ENCODE data around the gene APBB1IP.
A peak's percentile ranks its signal among the peaks of the same experiment; 100 is the strongest.

Gene APBB1IP

GRCh38 chr10:26455567-26456315 lies 17.6 kb downstream of the APBB1IP start:
- no peaks in the 10 kb centered on the region for H3K27me3 ChIP-seq (ENCODE audit: control insufficient read depth, low read length)
- H3K9me2 ChIP-seq (replicated peaks; ENCODE audit: control insufficient read depth, low read length) = no peaks in the 10 kb centered on the region
- peaks cover 31% of the 10 kb centered on the region for H3F3A ChIP-seq (ENCODE audit: control insufficient read depth, insufficient read depth)
- no peaks in the 10 kb centered on the region for H3K9me3 ChIP-seq (ENCODE audit: control insufficient read depth, insufficient read depth, low read length)
- peaks cover 73% of the 10 kb centered on the region for H3K36me3 ChIP-seq (ENCODE audit: control insufficient read depth, low read length)
- no peak for TF ChIP-seq CTCF (IDR thresholded peaks at IDR 0.05; ENCODE audit: low read depth, low read length, poor library complexity, severe bottlenecking)
- no peak for TF ChIP-seq EZH2phosphoT487 (IDR thresholded peaks at IDR 0.05; ENCODE audit: borderline replicate concordance, low read length)
- H3K79me2 ChIP-seq (ENCODE audit: control insufficient read depth, low read length) = peaks cover 97% of the 10 kb centered on the region
- H3K4me3 ChIP-seq (ENCODE audit: low read length) = peak overlapping the region; percentile 65
- H4K20me1 ChIP-seq (ENCODE audit: control insufficient read depth, insufficient read depth, low read depth, low read length) = no peaks in the 10 kb centered on the region
- H3K4me2 ChIP-seq (ENCODE audit: low read length) = peak overlapping the region; percentile 94
- peaks cover 85% of the 10 kb centered on the region for H3K4me1 ChIP-seq (ENCODE audit: control insufficient read depth, low read length)
- peak overlapping the region; percentile 98 for H3K27ac ChIP-seq (ENCODE audit: low read depth, low read length)

DNA sequence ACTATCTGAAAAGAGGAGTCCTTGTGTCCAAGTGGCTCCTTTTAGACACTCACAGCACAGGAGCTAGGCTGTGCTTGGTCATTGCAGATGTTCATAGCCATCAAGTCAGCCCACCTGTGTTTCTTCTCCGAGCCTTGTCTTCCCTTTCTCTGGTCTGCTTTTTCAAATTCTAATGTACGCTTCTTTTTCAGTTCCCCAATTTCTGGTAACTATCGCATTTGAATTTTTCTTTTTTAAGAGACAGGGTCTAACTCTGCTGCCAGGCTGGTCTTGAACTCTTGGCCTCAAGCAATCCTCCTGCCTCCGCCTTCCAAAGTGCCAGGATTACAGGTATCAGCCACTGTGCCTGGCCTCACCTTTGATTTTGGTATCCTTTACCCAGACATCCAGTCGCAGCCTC lies 18.9 kb downstream of the APBB1IP start:
- H4K20me1 ChIP-seq (ENCODE audit: control insufficient read depth, insufficient read depth, low read depth, low read length) = no peaks in the 10 kb centered on the region
- H3K27ac ChIP-seq (ENCODE audit: low read depth, low read length) = peak overlapping the region; percentile 98

DNA sequence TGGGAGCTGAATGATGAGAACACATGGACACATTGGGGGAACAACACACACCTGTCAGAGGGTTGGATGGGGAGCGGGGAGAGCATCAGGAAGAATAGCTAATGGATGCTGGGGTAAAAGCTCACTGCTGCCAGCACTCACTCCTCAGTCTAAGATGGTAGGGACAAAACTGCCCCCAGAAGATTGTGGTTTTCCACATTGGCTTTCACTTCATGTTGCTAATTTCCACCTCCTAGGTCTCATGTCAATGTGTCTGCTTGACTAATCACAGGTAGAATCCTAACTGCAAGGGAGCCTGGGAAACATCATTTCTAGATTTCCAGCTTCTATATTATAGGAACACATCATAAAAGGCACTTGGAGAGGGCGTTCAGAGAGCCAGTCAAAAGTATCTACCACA lies 22.6 kb downstream of the APBB1IP start:
- H3K4me2 ChIP-seq (ENCODE audit: low read length) = no peak overlapping the region
- H3K4me3 ChIP-seq (ENCODE audit: low read length) = no peak overlapping the region
- TF ChIP-seq CTCF (IDR thresholded peaks at IDR 0.05; ENCODE audit: low read depth, low read length, poor library complexity, severe bottlenecking) = no peak
- no peak for TF ChIP-seq EZH2phosphoT487 (IDR thresholded peaks at IDR 0.05; ENCODE audit: borderline replicate concordance, low read length)
- no peaks in the 10 kb centered on the region for H3K27me3 ChIP-seq (ENCODE audit: control insufficient read depth, low read length)
- no peaks in the 10 kb centered on the region for H3K9me3 ChIP-seq (ENCODE audit: control insufficient read depth, insufficient read depth, low read length)
- H3K36me3 ChIP-seq (ENCODE audit: control insufficient read depth, low read length) = peaks cover 79% of the 10 kb centered on the region
- H3K9me2 ChIP-seq (replicated peaks; ENCODE audit: control insufficient read depth, low read length) = no peaks in the 10 kb centered on the region
- peaks cover 88% of the 10 kb centered on the region for H3K4me1 ChIP-seq (ENCODE audit: control insufficient read depth, low read length)
- H4K20me1 ChIP-seq (ENCODE audit: control insufficient read depth, insufficient read depth, low read depth, low read length) = no peaks in the 10 kb centered on the region
- H3K27ac ChIP-seq (ENCODE audit: low read depth, low read length) = no peak overlapping the region
- peaks cover 97% of the 10 kb centered on the region for H3K79me2 ChIP-seq (ENCODE audit: control insufficient read depth, low read length)
- peaks cover 24% of the 10 kb centered on the region for H3F3A ChIP-seq (ENCODE audit: control insufficient read depth, insufficient read depth)

More for the DNA sequence above, 18.9 kb downstream of the APBB1IP start:
- H3K9me3 ChIP-seq (ENCODE audit: control insufficient read depth, insufficient read depth, low read length) = no peaks in the 10 kb centered on the region
- TF ChIP-seq CTCF (IDR thresholded peaks at IDR 0.05; ENCODE audit: low read depth, low read length, poor library complexity, severe bottlenecking) (no peak), EZH2phosphoT487 (IDR thresholded peaks at IDR 0.05; ENCODE audit: borderline replicate concordance, low read length) (no peak)
- H3F3A ChIP-seq (ENCODE audit: control insufficient read depth, insufficient read depth) = peaks cover 31% of the 10 kb centered on the region
- no peaks in the 10 kb centered on the region for H3K27me3 ChIP-seq (ENCODE audit: control insufficient read depth, low read length)
- H3K9me2 ChIP-seq (replicated peaks; ENCODE audit: control insufficient read depth, low read length) = no peaks in the 10 kb centered on the region
- H3K4me1 ChIP-seq (ENCODE audit: control insufficient read depth, low read length) = peaks cover 83% of the 10 kb centered on the region
- peak overlapping the region; percentile 65 for H3K4me3 ChIP-seq (ENCODE audit: low read length)
- peaks cover 72% of the 10 kb centered on the region for H3K36me3 ChIP-seq (ENCODE audit: control insufficient read depth, low read length)
- H3K4me2 ChIP-seq (ENCODE audit: low read length) = peak overlapping the region; percentile 94
- H3K79me2 ChIP-seq (ENCODE audit: control insufficient read depth, low read length) = peaks cover 97% of the 10 kb centered on the region

Data from DOHH2 (cell line).